OCI-LY3 (cell line): Measurements from ENCODE around the gene CFAP77.

ENCODE experiments used
- H2AFZ ChIP-seq: fragments of 200-600, 300-600 bp; shearing (Covaris generic); 2 replicates; pipeline ENCODE4 v1.6.0; 2014; ENCODE audit warnings: antibody characterized with exemption, low read depth, low read length
- H3K27ac ChIP-seq: fragments of 200-600, 300-600 bp; sonication (generic); 2 replicates; pipeline ENCODE4 v1.5.1; 2014; ENCODE audit warnings: mild to moderate bottlenecking, low read length, moderate library complexity, mixed read lengths
- H3K27me3 ChIP-seq: fragments of 200-600, 300-600 bp; sonication (generic); 2 replicates; pipeline ENCODE4 v1.6.1; 2014; ENCODE audit warnings: low read depth, low read length, mixed read lengths
- H3K36me3 ChIP-seq: fragments of 200-600, 300-600 bp; sonication (generic); replicated peaks from 2 replicates; pipeline ENCODE3; 2014; ENCODE audit warnings: low read depth, low read length, mixed read lengths
- H3K4me1 ChIP-seq: fragments of 300-600, 200-600 bp; sonication (generic); 2 replicates; pipeline ENCODE4 v1.6.1; 2014; ENCODE audit warnings: low read length, mixed read lengths
- H3K4me2 ChIP-seq: fragments of 200-600, 300-600 bp; sonication (generic); 2 replicates; pipeline ENCODE4 v1.6.1; 2014; ENCODE audit warnings: low read length, mixed read lengths
- H3K4me3 ChIP-seq: fragments of 300-600, 200-600 bp; sonication (generic); 2 replicates; pipeline ENCODE4 v1.5.1; 2014; ENCODE audit warnings: antibody characterized with exemption, mild to moderate bottlenecking, low read length, moderate library complexity
- H3K79me2 ChIP-seq: fragments of 300-600, 200-600 bp; shearing (Covaris generic); 2 replicates; pipeline ENCODE4 v1.6.1; 2014; ENCODE audit warnings: mild to moderate bottlenecking, low read length, mixed read lengths
- H3K9ac ChIP-seq: fragments of 300-600, 200-600 bp; shearing (Covaris generic); 2 replicates; pipeline ENCODE4 v1.6.0; 2014; ENCODE audit warnings: mild to moderate bottlenecking, low read length, moderate library complexity
- H3K9me3 ChIP-seq: fragments of 200-600, 300-600 bp; shearing (Covaris generic); 2 replicates; pipeline ENCODE4 v1.6.1; 2014; ENCODE audit warnings: low read length, mixed read lengths; ENCODE audit not compliant: insufficient read depth
- H4K20me1 ChIP-seq: fragments of 200-600, 300-600 bp; sonication (generic); 2 replicates; pipeline ENCODE4 v1.6.1; 2016; ENCODE audit warnings: low read length, mixed read lengths; ENCODE audit not compliant: insufficient read depth
- EZH2phosphoT487 ChIP-seq: fragments of 200-600 bp; shearing (Covaris generic); IDR thresholded peaks from 2 replicates; pipeline ENCODE4 v1.6.1; 2018; ENCODE audit warnings: antibody characterized with exemption, mixed run types, low read depth
- TF ChIP-seq, protein P1 (sequence below): fragments of 200-600, 300-600 bp; sonication (generic); IDR thresholded peaks from 2 replicates; pipeline ENCODE4 v1.5.1; 2014; ENCODE audit warnings: antibody characterized with exemption, low read length, low read depth

Gene CFAP77

DNA sequence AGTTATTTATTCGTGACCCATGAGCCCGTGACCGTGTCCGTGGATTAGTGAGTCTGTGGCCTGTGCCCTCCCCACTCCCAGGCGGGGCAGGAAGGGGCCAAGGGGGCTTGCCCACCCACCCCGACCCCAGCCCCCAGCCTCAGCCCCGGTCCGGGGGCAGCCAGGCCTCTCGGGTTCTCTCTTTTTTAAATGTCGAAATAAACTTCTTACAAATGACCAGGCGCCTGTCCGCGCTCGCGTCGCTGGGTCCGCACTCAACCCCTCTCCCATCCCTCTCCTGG, 180.0 kb downstream of the CFAP77 start:
- H3K9ac ChIP-seq, result no peak overlapping the region
- no peaks in the 10 kb centered on the region for H3K27me3 ChIP-seq
- no peak overlapping the region for H3K4me3 ChIP-seq
- H3K4me2 ChIP-seq, result no peak overlapping the region
- H3K9me3 ChIP-seq, result no peaks in the 10 kb centered on the region
- H3K4me1 ChIP-seq, result peaks cover 9% of the 10 kb centered on the region
- no peaks in the 10 kb centered on the region for H3K79me2 ChIP-seq
- no peak for TF ChIP-seq EZH2phosphoT487
- TF ChIP-seq, protein P1, sequence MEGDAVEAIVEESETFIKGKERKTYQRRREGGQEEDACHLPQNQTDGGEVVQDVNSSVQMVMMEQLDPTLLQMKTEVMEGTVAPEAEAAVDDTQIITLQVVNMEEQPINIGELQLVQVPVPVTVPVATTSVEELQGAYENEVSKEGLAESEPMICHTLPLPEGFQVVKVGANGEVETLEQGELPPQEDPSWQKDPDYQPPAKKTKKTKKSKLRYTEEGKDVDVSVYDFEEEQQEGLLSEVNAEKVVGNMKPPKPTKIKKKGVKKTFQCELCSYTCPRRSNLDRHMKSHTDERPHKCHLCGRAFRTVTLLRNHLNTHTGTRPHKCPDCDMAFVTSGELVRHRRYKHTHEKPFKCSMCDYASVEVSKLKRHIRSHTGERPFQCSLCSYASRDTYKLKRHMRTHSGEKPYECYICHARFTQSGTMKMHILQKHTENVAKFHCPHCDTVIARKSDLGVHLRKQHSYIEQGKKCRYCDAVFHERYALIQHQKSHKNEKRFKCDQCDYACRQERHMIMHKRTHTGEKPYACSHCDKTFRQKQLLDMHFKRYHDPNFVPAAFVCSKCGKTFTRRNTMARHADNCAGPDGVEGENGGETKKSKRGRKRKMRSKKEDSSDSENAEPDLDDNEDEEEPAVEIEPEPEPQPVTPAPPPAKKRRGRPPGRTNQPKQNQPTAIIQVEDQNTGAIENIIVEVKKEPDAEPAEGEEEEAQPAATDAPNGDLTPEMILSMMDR, result no peak
- H3K27ac ChIP-seq, result no peak overlapping the region
- H4K20me1 ChIP-seq, result no peaks in the 10 kb centered on the region
- H3K36me3 ChIP-seq, result peaks cover 6% of the 10 kb centered on the region
- H2AFZ ChIP-seq, result no peak overlapping the region

DNA sequence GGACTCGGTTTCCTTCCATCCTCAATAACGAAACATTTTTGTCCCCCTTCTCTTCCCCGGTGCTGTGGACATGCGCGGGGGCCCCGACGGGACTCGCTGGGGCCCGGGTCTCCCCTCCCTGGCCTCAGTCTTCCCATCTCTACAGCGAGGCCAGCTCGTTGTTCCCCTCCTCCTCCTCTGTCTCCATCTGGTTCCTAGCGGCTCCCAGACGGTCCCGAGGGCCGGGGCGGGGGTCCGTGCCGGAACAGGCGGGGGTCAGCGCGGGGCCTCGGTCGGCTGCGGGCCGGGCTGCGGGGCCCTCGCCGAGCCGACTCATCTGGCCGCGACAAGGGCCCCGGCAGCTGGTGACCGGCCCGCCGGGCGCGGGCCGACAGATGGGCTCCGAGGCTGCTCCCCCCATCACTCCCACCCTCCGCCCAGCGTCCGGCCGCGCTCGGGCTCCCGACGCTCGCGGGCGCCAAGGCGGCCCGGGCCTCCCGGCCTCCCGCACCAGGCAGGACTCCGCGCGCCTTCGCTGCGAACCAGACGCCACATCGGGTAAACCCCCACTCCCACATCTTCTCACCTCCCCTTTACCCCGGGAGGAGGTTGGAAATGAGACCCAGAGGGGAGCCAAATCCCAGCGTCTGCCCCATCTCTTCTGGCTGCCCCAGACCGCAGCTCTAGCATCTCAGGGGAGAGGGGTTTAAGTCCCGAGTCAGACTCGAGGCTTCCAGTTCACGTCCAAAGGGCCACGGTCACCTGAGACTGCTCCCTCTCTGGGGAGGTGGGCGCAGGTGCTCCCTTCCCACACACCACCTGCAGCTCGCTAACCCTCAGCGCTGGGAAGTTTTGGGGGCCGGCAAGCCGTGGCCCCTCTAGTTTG, 180.5 kb downstream of the CFAP77 start:
- peaks cover 9% of the 10 kb centered on the region for H3K4me1 ChIP-seq
- H3K79me2 ChIP-seq, result no peaks in the 10 kb centered on the region
- no peaks in the 10 kb centered on the region for H3K27me3 ChIP-seq
- H2AFZ ChIP-seq, result no peak overlapping the region
- TF ChIP-seq, protein P1, result no peak
- TF ChIP-seq EZH2phosphoT487, result no peak
- H3K9me3 ChIP-seq, result no peaks in the 10 kb centered on the region
- no peak overlapping the region for H3K4me2 ChIP-seq
- H3K36me3 ChIP-seq, result peaks cover 6% of the 10 kb centered on the region
- H3K27ac ChIP-seq, result no peak overlapping the region
- H3K4me3 ChIP-seq, result no peak overlapping the region
- H3K9ac ChIP-seq, result no peak overlapping the region
- H4K20me1 ChIP-seq, result no peaks in the 10 kb centered on the region

DNA sequence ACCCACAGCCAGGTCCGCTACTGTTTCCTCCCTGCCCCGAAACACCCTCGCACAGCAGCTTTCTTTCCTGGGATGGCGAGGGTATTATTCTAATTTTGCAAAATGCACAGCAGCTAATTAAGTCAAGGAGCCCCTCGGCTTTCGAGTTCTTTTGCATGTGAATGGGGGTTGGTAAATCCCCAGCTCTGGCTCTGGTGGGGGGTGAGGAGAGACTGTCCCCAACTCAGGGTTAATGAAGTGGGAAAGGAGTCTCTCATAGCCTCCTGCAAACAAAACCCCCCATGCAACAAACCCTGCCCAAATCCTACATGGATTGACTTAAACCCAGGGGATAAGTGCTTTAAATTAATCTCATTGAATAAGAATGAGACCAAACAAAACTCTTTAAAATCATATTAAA, 181.2 kb downstream of the CFAP77 start:
- no peak overlapping the region for H3K9ac ChIP-seq
- H3K4me2 ChIP-seq, result no peak overlapping the region
- no peak overlapping the region for H3K27ac ChIP-seq
- TF ChIP-seq, protein P1, result no peak
- TF ChIP-seq EZH2phosphoT487, result no peak
- peaks cover 9% of the 10 kb centered on the region for H3K36me3 ChIP-seq
- no peaks in the 10 kb centered on the region for H3K79me2 ChIP-seq
- no peaks in the 10 kb centered on the region for H4K20me1 ChIP-seq
- no peaks in the 10 kb centered on the region for H3K9me3 ChIP-seq
- no peak overlapping the region for H2AFZ ChIP-seq
- H3K4me1 ChIP-seq, result peaks cover 2% of the 10 kb centered on the region
- no peaks in the 10 kb centered on the region for H3K27me3 ChIP-seq
- no peak overlapping the region for H3K4me3 ChIP-seq

DNA sequence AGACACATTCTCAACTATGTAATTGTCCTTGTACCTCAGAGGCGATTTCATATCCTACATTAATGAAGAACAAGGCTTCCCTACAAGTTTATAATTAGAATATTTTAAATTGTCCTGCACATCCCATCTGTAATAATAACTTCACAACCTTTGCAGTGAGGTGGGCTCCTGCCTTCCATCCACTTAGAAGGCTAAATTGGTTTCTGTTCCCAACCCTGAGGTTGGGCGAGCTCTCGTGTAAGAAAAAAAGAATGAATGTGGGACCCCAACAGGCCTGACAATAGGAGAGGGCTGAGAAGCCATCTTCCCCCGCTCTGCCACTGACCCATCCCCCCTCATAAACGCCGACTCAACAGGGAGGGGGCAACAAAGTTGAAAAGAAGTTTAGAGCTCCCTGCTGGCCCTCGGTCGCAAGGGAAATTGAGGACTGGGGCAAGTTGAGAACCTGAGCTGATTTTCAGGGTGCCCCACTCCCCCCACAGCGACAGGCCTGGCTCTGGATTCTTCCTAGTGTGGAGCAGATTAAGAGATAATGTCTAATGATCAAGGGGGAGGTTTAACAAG, 181.8 kb downstream of the CFAP77 start:
- no peak overlapping the region for H3K27ac ChIP-seq
- no peak overlapping the region for H3K4me3 ChIP-seq
- H3K79me2 ChIP-seq, result no peaks in the 10 kb centered on the region
- TF ChIP-seq EZH2phosphoT487, result no peak
- TF ChIP-seq, protein P1, result no peak
- no peak overlapping the region for H3K4me2 ChIP-seq
- no peak overlapping the region for H2AFZ ChIP-seq
- no peaks in the 10 kb centered on the region for H3K27me3 ChIP-seq
- H4K20me1 ChIP-seq, result no peaks in the 10 kb centered on the region
- H3K9me3 ChIP-seq, result no peaks in the 10 kb centered on the region
- H3K36me3 ChIP-seq, result peaks cover 9% of the 10 kb centered on the region
- no peaks in the 10 kb centered on the region for H3K4me1 ChIP-seq
- H3K9ac ChIP-seq, result no peak overlapping the region
